GM21619 (cell line): ENCODE measurements around the gene ZC3H7A.

Experiments
- ATAC-seq: cut with Tn5 transposase; IDR thresholded peaks from one replicate; pipeline ENCODE4 v1.9.1; 2021; ENCODE audit not compliant: unreplicated experiment

ZC3H7A gene

DNA sequence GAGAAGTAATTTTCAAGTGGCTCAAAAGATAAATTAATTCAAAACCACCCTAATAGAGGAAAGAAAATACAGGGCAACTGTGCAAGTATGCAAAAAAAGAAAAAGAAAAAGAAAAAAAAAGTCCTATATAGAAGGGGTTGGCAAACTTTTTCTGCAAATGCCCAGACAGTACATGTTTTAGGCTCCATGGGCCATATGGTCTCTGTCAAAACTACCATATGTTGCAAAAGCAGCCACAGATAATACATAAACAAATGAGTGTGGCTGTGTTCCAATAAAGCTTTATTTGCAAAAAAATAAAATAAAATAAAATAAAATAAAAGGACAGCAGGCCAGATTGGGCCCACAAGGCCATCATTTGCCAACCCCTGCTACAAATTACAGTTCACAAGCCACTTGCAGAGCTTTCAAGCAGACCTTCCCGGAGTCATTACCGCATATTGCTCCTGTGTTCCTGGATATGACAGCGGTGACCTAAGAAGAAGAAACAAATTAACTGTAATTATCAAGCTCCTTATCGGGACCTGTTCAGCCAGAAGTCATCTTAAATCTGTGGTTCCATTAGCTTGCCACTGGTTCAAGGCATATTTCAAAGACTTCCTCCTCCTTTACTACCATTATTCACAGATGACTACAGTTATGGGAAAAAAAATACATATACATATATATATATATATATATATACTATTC, 15.9 kb downstream of the ZC3H7A start:
- ATAC-seq, result no peak

DNA sequence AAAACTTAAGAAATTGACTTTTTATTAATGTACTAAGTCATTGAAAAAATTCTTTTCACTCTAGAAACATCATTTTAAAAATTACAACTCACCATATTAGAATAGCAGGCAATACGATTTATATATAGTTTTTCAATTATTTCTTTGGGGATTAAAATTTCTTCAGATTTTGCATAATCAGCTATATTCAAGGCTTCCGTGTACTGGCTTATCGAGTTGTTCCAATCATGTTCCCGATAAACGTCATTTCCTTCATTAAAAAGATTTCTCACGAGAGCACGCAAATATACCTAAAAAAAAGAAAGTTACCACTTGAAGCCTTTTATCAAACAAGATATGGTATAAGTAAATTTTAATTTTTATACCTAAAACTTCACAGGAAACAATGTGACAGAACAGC, 18.0 kb downstream of the ZC3H7A start:
- no peak for ATAC-seq

DNA sequence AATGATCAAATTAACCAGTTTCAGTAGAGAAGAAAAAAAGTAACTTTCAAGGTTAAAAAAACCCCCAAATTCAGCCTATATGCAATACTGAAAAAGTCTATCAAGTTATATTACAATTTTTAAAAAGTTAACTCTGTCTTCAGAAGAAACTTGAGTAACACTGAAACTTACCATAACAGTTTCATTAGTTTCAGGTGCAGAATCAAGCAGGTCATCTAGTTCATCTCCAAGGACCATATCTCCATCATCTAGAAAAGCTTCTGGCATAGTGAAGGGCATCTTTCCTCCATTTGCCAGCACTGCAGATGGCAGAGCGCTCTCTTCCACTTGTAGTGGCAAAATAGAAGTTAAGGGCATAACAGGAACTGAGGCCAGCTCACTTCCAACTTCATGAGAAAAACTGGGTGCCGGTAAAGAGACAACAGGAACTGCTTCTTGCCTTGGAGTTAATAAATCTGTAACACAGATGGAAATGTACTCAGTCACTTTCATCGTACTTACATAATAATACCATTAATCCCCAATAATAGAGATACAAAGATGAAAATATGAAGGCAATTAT, 22.9 kb downstream of the ZC3H7A start:
- ATAC-seq, result no peak

DNA sequence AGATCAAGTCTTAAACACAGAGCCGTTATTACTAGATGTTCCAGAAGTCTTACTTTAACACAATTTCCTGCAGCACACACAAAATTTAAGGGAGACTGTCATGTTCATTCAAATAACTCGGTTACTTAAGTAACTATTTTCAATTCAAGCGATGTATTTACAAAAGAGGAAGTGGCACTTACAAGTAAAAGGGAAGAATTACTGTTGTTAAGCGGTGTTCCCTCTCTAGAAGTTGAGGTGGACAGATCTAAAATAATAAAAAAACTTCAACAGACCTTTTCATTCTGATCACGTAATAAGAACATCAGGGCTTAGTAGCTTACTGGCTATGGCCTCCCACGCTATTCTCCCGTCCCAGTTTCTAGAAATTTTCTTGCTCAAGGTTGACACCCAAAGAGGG, 28.2 kb downstream of the ZC3H7A start:
- ATAC-seq, result no peak

DNA sequence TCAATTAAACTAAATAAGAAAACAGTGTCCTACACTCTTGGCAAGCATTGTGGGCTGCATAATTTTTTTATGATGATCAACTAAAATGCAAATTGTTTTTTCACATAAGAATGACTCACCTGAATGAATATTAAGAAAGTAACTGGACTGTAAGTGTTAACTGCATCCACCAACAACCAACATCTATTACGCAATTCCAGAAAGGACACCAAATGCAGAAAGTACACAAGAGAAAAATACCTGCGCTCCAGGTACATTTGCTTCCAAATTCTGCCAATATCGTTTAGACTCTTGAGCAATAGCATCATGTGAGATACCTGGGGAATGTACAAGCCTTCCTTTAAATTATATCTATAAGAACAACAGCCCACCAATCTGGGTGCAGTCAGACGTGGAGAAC, 34.6 kb downstream of the ZC3H7A start:
- ATAC-seq, result no peak

DNA sequence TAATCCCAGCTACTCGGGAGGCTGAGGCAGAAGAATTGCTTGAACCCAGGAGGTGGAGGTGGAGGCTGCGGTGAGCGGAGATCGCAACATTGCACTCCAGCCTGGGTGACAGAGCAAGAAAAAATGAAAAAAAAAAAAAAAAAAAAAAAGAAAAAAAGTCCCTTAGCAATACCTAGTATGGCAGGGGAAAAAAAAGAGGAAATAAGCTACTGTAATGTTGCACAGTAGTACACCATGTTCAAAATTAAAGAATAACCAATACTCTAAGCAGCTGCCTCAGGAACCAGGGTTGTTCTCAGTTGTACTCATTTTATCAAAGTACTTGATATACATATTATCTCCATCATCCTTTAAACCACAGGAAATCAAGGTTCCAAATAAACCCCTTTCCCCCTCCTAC, 37.1 kb downstream of the ZC3H7A start:
- no peak for ATAC-seq

DNA sequence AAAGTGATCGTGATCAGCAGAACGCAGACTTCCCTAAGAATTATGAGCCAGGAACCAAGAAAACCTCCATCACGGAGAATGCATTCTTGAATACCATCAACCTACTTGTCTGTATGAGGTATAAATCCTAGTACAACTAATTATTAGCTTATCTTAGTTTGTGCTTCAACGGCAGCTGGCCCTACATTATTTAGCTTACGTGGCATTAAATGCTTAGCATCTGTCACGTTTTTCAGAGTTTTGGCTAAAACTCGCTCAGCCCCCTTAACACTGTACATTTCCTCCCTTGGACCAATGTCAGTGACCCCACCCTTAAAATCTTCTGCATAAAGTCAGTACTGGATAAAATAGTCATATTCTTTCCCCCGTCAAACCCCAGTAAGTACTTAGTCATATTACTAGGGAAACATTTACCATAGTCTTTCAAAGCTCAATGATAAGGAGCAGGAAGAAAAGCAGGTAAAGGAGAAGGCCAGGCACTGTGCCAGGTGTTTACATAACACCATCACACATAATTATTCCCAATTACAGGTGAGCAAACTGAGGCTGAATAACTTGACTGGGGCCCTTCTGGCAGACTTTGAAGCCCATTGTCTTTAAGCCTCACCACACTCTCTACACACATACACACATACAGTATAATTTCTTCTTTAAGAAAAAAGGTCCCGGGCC, 37.8 kb downstream of the ZC3H7A start:
- ATAC-seq, result no peak

DNA sequence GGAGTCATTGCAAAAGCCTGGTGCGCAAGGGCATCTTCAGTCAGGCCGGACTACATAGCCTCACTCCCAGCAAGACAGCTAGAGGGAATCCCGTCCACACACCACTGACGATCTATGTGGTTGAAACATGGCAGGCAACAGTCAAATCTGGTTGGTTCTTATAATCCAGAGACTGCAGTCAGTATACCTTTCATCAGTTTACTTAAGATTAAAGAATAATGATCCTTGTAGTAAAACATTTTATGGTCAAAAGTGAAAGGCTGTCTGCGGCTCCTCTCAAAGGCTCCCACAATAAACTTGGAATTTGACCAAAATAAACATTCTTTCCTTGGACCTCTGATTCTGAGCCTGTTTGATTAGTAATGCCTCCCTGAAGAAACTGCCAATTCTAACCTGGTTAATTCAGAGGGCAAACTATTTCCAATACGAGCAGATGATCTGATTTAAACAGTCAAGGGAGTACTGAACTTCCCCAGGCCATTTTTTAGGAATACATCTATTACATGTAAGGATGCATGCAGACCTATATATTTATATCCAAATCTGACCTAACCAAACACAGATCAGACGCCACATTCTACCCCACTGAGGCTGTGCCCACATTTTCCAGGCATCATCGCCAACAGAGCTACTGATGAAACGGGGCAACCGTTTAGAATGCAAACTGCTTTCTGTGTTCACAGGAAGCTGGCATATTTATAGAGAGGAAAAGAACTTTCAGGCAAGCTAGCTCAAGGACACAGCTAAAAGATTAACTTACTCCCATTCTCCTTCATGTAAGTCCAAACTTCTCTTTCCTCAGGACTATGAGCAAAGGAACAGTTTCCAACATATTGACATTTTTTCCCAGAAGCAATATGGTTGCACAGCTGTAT, 39.1 kb downstream of the ZC3H7A start:
- no peak for ATAC-seq

DNA sequence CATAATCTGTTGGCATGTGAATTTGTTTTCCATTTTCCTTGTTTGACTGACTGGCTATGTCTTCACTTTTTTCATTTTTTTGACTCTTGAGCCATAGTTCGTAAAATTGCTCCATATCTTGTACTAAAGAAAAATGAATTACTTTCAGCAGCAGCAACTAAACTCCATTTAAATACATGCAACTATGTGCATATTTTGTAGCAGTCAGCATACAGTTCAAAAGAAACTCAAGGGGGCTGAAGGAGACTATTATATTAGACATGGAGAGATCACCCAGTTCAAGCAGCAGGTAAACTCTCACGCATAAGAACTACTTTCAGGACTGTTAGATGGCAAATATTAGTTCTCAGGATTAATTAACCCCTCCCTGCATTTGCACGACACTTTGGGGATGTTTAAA, 40.8 kb downstream of the ZC3H7A start:
- no peak for ATAC-seq

DNA sequence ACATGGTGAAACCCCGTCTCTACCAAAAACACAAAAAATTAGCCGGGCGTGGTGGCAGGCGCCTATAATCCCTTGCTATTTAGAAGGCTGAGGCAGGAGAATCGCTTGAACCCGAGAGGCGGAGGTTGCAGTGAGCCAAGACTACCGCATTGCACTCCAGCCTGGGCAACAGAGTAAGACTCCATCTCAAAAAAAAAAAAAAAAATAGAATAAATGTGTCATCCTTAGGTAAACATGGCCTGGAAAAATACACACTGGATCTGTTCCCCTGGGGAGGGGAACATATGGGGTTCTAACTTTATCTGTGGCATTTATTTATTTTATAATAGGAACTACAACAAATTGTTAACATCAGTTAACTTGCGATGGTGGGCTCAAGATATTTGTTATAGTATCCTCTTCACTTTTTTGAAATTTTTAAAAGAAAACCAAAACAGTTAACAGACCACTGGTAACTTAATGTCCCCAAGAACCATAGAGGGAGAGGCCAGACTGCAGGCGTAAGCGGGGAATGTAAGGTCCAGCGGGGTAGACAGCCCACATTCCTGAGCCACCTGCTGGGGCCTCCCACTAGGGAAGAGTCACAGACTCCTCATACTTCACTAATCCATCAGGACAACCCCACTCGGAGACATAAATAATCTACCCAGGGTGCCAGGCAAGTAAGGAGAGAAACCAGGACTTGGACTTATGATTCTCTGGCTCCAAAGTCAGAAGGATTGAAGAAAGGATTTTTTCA, 41.9 kb downstream of the ZC3H7A start:
- ATAC-seq, result no peak

DNA sequence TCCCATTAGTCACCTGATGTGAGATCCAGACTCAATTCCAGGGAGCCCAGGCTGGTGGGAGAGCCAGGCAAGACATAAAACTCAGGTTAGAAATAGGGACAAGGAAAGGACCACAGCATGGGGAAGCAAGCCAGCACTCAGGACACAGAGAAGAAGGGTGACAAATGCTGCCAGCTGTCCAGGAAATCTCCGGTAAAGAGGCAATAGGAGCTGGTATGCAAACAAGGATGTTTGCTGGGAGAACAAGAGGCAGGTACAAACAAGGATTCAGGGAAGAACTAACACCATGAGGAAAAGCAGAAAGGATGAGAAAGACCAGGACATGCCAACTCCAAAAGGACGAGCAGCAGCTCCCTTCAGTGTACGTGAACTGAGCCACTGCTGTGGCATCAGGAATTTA, 44.2 kb downstream of the ZC3H7A start:
- no peak for ATAC-seq

DNA sequence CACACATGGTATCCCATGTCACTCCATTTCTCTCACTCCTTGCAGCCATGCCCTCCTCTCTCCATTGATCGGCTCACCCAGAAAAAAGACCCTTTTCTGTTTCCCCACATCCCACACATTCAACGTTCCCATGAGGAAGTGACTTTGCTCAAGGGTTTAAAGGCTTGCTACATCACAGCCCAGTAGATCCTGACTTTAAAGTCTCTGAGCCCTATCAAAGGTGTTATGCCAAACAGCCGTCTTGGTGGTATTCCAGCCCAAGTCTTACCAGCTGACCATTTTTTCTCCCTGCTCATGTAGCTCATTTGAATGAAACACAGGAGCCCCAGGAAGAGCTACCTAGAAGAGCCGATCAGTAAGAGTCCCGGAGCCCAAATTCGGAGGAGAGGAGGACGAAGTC, 47.0 kb downstream of the ZC3H7A start:
- ATAC-seq, result no peak

DNA sequence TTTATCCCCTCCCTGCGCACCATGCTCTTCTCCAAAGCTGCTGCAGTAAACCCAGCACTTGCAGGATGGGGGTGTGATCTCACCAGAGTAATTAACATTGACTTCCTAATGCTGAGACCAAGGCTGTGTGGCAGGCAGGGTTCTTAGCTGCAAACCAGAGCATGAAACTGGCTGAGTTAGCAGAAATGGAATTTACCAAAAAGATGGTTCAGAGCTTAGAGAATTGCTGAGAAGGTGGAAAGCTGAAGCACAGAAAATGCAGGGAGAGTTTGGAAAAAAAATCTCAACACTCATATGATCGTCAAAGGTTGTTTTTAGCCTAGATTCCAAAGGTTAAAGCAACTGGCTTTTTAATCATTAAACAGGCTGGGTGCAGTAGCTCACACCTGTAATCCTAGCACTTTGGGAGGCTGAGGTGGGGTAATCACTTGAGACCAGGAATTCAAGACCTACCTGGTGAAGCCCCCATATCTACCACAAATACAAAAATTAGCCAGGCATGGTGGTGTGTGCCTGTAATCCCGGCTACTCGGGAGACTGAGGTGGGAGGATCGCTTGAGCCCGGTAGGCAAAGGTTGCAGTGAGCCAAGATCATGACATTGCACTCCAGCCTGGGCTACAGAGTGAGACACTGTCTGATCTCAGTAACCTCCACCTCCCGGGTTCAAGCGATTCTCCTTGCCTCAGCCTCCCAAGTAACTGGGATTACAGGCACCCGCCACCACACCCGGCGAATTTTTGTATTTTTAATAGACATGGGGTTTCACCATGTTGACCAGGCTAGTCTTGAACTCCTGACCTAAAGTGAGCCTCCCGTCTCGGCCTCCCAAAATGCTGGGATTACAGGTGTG, 48.4 kb downstream of the ZC3H7A start:
- no peak for ATAC-seq

DNA sequence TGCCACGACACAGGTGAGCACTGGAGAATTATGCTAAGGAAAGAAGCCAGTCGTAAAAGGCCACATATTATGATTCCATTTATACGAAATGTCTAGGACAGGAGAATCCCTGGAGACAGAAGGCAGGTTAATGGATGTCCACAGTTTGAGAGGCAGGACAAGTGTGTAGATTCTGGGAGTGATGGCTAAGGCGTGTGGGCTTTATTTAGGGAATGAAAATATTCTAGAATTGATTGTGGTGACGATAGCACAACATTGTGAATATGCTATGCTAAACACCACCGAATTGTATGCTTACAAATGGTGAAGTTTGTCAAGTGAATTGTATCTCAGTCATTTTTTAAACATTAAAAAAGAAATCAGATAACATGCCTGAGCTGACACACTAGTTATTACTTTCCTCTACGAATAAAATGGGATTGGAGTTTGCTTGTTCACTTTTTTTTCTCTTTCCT, 49.1 kb downstream of the ZC3H7A start:
- ATAC-seq, result no peak

DNA sequence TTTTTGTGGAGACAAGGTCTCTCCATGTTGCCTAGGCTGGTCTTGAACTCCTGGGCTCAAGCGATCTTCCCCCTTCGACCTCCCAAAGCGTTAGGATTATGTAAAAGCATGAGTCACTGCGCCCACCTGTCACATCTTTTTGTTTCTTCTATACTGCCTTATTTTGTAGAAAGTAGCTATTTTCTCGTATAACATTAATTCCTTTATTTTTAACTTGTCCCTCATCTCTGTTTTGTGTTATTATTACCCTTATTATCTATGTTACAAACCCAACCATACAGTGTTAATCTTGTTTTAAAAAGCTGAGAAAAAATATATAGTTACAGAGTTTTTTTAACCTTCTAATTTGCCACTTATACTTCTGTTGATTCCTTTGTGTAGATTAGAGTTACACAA, 53.0 kb downstream of the ZC3H7A start:
- no peak for ATAC-seq

DNA sequence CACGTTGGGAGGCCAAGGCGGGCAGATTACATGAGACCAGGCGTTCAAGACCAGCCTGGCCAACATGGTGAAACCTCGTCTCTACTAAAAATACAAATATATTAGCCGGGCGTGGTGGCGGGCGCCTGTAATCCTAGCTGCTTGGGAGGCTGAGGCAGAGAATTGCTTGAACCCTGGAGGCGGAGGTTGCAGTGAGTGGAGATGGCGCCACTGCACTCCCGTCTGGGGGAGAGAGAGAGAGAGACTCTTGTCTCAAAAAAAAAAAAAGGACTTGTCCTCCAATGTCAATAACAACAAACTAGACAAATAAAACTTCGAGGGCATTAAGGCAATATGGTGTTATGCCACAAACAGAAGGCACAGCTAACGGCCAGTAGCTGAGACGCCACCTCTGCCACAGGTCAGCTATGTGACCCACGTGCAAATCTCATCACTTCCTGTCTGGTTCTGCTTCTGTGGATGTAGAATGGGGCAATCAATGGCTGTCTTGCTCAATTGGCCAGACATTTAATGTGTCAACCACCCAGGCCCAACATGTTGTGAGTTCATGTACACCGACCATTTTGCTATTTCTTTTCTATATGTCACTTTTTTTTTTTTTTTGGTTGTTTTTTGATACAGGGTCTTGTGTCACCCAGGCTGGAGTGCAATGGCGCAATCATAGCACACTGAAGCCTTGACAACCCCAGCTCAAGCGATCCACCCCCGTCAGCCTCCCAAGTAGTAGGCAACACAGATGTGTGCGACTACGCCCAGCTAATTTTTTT, 53.6 kb downstream of the ZC3H7A start:
- ATAC-seq, result no peak

DNA sequence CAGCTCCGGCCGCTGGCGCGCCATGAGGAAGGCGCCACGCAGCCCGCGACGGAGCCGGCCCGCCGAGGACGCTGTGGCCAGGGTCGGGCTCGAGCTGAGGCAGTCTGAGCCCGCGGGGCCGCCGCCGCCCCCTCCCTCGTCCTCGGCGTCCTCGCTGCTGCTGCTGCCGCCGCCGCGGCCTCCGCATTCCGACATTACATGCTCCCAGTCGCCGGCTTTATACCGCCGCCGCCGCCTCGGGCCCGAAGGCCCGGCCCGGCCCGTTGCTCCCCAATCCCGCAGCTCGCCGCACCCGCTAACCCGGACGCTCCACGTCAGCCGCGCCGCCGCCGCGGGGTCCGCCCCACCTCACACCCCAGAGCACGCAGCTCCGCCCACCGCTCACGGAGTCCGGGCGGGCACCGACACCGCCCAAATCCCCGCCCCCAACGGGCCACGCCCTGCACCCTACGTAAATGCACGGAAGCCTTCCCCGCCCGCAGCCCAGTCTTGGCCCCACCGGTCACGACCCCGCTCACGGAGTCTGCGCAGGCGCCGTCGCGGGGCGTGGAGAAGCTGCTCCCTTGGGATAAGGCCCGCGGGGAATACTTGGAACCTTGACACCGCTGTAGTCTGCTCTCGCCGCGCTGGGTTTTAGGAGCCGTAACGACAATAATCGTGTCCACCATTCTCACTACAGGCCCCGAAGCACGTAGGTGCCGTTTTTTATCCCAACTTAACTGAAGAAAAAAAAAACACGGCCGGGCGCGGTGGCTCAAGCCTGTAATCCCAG, 54.3 kb downstream of the ZC3H7A start, which contains the start of gene TXNDC11:
Gene TXNDC11 (minus strand): TSS at position 322 of the 772 bp plus-strand sequence. CDS start 127 bp downstream, at position 195.
- ATAC-seq, result peak; percentile 84

DNA sequence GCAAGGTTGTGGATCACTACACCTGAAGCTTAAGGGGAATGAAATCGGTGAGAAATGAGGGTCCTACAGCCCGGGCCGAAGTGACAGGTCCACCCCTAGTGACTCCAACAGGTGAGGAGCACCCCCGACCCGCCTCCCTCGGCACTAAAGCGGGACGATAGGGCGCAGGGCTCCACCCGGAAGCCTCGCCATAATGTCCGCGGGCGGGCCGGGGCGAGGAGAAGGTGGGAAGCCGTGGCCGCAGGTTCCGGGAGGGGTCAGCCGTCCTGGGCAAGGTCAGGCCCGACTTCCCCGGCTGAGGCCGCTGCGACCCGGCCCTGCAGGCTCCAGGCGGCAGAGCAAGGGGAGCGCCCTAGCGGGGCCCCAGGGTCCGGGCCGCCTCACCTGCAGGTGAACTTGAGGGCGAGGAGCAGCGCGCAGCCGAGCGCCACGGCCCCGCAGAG, 54.9 kb downstream of the ZC3H7A start:
- ATAC-seq, result peak; percentile 25
